ENCODE results near the gene MRNIP.

MRNIP gene, protein sequence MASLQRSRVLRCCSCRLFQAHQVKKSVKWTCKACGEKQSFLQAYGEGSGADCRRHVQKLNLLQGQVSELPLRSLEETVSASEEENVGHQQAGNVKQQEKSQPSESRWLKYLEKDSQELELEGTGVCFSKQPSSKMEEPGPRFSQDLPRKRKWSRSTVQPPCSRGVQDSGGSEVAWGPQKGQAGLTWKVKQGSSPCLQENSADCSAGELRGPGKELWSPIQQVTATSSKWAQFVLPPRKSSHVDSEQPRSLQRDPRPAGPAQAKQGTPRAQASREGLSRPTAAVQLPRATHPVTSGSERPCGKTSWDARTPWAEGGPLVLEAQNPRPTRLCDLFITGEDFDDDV

DNA sequence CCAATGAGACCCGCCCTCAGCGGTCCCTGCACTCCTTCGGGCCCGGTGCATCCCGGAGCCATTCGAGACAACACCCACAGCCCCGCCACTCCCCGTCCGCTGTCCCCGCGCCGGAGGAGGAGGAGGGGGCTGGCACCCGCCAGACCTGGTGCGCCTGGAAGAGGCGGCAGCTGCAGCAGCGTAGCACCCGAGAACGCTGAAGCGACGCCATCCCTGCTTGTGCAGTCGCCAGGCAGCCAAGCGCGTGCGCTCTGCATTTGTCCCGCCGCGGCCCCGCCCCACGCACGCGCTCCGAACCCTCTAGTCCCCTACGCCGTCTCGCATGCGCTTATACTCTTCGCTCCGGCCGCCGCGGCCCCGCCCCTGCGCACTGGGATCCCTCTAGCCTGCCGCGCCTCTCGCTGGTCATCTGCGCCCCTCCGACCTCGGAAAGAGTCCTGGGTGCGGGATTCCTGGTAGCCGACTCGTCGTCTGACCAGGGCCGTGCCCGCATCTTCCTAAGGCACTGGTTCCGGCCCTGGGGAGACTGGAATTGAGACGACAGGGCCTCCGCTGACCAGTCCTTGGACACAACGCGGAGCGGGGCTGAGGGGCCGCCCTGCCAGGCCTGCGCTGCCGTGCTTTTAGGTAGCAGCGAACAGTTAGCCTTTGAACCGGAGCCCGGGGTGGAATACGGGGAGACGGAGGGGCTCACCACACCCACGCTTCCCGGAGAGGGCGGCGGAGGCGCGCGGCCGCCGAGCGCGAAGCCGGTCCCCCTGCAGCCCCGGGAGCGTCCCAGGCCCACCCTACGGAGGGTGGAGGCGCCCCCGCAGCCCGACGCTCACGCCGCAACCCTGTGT is at the start of gene MRNIP:
TSS of gene MRNIP (minus strand) at position 232 of the 842 bp plus-strand sequence. CDS start at position 211, 21 bp downstream.
- DNase-seq = peak; percentile 93 to 95

DNA sequence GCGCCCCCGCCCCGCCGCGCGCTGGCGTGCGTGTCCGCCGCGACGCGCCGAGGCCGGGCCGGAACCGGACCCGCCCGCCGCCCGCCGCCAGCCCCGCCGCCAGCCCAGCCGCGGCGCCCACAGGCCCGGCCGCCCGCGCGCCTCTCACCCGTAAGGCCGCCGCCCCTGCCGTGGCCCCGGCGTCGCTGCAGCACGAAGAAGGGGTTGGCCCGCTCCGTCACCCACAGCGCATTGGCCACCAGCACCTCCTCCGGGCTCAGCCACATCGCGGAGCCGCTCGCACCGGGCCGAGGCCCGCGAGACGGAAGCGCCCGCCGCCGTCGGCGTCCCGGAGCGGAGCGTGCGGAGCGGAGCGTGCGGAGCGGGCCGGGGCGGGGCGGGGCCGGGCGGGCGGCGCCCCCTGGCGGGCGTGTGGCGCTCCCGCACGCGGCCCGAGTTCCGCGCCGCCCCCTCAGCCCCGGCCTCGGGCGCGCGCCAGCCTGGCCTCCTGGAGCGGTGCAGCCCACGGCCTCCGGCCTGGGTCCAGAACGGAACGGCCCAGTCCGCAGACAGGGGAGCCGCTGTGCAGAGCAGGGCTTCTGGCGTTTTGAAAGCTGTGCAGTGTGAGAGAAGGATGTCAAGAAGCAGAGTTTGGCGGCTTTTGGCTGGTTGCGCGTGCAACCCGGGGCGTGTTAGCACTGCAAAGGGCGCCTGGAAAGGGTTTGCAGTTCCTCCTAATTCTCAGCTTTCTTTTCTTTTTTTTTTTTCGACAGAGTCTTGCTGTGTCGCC is 49.1 kb upstream of the MRNIP start, which contains the start of gene TBC1D9B:
TSS of gene TBC1D9B (minus strand) at position 342 of the 769 bp plus-strand sequence. CDS start at position 266, 76 bp downstream.
- DNase-seq = peak; percentile 68 to 69

DNA sequence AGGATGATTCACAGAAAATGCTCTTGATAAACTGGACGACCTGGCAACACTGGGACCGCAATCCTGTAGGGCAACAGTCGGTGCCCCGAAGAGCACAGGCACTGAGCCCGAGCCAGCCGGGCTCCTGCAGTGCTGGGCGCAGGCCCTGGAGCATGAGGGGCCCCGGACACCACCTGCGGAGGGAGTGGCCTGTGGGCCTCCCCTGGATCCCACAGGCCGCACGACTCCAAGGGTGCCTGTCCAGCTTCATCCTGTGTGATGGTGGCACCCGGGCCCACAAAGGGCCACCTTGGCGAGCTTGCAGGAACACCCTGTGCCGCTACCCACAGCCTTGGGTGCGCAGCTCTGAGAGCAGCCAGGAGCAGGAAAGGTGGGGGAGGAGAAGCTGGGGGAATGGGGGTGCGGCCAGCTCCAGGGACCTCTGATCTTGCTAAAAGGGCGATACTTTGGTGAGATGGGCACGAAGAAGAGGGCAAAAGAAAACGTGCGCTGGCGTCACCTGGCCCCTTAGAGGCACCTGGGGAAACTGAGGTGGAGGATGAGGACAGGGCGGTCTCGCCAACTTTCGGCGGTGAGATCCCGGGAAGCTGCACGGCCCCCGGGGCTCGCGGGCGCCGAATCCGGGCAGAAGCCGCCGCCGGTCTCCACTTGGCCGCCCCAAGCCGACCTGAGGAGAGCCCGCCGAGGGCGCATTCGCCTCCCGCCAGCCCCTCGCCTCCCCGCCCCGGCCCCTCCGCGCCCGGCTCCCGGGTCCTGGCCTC is 48.4 kb upstream of the MRNIP start:
- DNase-seq = peak; percentile 27 to 38

DNA sequence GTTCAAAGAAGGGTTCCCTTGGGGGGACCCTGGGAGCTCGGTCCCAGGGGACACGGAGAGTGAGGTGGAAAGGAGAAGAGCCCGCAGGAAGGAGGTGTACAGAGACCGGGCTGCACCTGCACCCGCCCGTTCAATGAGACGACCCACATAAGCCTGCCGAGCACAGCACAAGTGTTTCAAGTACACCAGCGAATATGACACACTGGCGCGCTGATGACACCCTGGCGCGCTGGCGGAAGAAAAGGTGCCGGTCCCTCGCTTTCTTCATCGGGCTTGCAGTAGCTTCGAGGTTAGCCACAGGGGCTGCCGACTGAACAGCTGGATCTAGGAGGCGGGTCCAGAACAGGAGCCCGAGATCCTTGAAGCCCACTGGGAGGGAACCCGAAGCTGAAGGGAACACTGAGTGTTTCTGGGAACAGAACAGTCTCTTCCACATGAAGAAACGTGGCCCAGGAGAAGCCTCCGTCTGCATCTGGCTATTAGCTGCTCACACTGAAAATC is 47.7 kb upstream of the MRNIP start:
- DNase-seq = no peak

DNA sequence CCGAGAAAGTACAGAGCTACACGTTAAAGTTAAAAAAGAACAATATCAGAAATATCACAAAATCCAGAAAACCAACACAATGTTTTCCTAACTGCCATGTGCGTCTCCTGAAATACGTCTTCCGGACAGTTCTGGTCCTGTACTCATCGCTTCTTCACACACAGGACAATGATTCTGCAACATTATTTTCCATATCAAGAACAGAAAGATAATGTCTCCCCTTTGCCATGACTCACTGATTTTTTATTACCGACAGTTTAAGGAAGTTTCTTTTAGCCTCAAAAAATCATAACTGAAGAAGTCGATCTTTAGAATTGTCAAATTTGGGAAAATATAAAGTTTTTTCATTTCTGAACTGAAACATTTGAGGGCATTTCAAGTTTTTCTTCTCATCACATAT is 46.5 kb upstream of the MRNIP start:
- DNase-seq = no peak

DNA sequence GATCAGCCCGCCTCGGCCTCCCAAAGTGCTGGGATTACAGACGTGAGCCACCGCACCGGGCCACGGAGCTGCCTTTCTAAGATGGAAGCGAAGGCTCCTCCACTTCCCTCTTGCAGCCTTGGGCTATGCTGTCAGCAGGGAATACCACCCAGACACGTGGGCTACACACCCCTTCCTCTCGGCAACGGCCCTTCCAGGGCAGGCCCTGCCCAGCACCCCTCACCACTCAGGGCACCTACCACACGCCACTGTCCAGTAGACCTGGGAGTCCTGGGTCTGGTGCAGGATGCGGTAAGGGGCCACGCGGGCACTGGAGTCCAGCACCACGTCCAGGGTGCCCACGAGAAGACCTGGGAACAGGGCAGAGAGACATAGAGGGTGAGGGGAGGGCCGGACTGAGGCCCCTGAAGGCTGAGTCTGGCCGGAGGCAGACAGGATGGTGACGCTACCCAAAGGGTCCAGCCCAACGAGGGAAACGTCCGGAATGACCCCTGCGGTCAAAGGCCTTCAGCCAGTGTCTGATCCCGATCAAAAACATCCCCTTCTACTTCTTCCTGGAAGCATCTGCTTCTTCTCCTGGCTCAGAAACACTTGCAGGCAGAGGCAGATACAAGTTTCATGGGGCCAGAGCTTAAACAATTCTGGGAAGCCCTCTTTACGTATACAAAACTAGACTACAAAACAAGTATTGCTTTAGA is 46.0 kb upstream of the MRNIP start:
- no peak for DNase-seq

DNA sequence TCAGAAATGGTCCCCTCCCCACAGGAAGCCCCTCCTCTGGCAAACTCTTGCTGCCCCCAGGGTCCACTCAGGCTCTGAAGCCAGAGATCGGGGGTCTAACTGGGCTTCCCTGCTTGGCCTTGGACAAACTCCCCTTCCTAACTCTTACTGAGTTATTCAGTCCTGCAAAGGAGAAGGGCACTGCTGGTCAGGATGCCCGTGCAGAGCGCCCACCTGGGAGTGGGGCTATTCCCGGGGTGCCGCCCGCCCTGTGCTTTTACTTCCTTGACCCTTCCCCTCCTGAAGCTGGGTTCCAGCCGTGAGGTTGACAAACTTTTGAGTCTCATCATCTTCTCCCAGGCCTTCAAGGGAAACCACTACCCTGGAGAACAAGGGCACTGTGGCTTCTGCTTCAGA is 44.1 kb upstream of the MRNIP start:
- DNase-seq = no peak

DNA sequence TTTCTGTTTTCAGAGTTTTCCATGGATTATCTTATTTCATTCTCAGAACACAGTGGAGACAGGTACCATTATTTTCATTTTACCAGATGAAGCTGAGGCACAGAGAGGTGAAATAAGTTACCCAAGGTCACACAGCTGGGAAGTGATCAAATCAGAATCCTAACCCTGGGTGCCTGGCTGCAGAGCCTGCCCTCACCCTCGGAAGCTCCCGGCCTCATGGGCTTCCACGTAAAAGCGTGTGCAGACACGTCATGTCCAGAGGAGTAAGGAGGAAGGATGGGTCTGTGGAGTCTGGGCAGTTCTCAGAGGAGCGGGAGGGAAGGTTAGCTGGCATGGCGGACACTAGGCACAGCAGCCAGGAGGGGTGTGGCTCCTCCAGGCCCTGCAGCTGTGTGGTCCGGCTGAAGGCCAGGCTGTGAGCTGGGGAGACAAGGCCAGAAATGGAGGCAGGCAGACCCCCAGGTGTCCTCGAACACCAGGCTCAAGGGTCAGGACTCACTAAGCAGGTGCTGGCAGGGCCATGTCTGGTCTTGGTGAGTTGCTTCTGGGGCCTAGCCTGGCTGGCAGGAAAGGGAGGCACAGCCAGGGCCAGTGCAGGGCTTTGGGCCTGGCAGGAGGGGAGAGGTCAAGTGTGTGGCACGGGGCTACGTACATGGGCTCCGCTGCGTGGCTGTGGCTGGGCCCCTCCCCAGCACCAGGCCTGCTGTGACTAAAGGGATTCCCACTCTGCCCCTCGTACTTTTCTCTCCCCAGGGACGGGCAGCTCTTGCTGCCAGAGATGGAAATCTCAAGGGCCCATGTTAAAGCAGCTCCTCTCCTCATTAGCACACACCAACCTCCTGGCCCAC is 43.5 kb upstream of the MRNIP start:
- DNase-seq = no peak

DNA sequence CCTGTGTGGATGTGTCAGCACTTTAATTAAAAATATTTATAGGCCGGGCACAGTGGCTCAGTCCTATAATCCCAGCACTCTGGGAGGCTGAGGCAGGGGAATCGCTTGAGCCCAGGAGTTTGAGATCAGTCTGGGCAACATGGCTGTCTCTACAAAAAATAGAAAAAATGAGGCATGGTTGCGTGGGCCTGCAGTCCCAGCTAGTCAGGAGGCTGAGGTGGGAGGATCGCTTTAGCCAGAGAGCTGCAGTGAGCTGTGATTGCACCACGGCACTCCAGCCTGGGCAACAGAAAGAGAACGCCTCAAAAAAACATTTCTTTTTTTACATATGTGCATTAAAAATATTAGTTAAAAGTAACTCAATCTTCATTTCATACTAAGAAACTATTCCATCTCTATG is 42.8 kb upstream of the MRNIP start:
- no peak for DNase-seq

DNA sequence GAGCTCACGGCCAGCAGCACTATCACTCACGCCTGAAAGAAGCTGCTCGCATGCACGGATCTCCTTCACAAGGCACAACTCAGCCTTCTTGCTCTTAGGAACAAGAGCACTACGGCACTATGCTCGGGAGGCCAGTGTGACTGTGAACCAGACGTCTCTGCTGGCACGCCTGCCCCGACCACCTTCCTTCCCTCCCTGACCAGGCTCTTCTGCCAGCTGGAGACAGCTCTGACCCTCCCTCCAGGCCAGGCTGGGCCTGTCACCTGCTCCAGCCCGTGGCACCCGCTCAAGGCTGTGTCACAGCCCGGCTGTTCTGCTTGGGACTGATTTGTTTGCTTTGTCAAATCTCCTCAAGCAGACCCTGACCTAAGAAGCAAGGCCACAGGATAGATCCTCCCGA is 42.1 kb upstream of the MRNIP start:
- DNase-seq = no peak

DNA sequence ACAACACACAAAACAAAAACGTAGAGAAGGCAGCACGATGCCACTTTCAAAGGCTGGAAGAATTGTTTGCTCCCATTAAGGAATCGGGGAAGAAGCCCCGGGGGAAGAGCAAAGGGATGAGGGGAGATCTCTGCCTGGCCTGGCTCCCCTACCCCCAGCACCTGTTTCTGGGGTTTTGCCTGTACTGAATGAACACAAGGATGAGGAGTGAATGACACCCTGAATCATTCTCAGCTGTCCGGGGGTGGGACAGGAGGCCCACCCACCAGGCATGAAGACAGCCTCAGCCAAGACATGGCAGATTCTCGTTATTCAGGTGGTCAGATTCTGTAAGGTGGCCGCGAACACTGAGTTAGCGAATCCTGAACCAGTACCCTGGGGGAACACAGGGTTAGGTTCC is 41.6 kb upstream of the MRNIP start:
- DNase-seq = no peak

DNA sequence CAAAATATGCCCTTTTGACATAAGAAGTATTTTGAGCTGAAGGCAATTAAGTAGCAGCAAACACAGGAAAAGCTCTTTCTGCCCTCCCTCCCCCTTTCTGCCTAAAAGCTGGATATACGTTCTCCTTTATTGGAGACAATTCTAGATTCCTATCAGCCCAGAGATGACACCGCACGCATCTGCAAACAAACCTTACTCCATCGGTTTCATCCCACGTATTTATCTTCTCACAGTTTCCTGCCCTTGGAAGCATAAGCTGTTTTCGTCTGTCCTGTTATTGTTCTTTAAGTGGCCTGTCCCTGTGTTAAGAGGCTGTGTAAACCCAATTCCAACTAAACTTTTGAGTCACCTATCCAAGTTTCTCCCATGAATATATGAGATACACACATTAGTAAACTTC is 37.2 kb upstream of the MRNIP start:
- no peak for DNase-seq

DNA sequence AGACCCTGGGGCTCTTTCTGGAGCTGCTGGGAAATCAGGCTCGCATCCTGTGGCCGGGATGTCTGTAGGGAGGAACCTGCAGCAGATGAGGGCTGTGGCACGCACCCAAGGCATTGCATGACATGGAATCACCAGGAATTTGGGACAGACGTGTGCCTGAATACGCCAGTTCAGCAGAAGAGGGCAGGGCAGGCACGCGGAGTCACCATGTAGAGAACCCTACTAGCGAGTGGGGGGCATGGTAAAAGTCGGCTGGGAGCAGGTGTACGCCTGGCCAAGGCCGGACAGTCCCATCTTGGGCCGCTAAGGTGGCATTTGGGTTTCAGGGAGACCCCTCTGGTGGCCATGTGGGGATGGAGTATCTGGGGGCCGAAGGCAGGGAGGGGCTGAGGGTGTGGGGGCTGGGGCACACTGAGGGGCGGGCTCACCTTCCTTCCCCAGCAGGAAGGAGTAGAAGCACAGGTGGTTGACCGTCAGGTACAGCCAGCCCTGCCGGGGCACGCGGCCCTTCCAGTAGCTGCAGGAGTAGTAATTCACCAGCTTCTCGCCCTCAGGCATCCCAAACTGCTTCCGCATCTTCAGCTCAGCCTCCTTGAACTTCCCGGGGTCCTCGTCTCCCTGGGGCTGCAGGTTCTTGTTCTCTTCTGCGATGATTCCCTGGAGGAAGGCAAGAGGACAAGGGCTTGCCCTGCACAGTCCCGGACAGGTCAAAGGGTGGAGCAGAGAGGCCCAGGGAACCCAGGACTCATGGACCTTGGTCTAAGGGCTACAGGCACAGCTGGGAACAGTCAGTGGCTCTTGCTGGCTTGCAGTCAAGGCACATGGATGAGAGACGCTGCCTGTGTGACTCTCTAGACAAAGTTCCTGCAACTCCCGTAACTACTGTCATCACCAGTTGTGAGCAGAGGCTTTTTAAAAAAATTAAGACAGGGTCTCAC is 35.6 kb upstream of the MRNIP start:
- DNase-seq = no peak

DNA sequence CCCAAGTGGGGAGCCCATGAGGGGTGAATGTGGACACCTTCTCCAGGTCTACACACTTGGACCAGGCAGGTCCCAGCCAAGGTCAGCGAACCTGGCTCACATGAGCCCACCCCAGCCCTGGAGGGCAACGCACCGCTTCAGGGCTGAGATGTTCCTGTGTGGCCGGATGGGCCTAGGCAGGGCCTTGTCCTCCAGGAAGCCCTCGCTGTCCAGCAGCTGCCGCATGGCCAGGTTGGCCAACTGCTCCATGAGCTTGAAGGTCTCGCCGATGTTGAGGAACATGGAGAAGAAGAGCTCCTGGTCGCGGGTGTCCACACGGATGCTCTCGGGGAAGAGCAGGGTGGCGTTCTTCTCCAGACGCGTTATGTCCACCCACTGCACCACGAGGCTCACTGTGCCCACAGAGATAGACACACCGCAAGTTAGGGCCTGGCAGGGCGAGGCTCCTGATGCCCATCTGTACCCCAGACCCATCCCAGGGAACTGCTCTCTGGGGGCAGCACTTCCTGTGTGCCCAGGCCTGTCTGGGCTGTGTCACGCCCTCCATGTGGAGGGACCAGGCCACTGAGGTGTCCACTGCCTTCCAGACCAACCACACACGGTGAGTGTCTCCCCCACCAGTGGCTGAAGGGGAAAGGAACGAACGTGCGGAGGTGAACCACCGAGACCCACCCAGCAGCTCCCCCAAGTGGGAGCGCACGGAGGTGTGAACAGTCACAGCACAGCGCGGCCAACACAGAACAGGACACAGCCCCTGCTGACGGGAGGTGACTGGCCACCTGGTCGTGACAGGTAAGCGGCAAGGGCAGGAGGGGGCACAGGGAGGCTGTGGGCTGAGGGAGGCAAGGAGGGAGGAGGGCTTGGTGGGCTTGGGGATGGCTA is 34.7 kb upstream of the MRNIP start:
- no peak for DNase-seq

DNA sequence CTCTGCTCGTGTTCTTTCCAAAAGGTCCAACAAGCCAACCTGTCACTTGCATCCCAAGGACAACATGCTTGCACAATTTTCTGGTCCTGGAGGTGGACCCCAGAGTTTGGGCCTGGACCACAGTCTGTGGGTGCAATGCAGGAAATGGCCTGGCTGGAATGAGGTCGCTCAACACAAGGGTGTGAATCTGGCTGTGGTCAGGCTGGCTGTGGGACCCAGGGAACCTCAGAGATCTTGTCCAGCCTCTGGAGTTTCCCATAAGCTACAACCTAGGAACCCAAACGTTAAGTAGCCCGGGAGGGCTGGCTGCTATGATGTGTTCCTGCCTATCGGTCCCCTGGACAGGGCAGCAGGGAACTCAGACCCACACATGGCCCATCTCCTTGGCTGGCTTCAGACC is 33.6 kb upstream of the MRNIP start:
- no peak for DNase-seq

DNA sequence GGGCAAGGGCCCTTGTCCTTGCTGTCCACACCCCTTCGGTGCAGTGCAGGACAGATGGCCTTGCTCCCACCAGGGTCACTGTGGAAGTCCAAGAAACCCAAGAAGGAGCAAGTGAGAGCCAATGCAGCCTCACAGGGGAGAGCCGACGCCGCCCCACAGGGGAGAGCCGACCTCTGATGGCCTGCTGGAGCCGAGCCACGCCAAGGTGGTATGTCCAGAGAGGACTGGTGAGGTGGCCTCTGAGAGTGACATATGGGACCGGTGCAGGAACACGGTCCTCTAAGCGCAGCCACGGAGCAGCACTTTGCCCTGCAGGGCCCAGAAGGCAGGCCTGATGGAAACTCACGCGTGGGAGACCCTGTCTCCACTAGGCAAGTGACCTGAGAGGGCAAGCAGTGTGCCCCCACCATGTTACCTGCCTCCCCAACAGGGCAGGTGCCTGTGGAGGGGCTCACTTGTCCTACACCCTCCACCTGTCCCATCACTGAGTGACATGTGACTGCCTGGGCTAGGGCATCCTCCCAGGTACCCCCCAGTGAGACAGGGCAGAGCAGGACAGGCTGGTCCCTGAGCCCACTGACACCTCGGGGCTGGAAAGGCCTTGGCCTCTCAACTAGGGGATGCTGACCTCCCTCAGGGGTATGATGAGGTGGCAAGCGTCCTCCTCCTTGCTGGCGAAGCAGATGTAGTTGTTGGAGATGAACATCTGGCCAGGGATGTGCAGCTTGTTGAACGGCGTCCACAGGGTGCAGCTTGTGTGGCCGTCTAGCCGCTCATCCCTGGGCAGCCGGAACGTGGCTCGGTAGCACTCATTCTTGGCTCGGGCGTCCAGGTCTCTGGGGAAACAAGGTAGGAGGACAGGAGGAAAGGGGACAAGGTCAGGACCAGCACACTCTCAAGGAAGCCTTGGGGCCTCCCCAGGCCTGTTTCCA is 32.4 kb upstream of the MRNIP start:
- DNase-seq = no peak

DNA sequence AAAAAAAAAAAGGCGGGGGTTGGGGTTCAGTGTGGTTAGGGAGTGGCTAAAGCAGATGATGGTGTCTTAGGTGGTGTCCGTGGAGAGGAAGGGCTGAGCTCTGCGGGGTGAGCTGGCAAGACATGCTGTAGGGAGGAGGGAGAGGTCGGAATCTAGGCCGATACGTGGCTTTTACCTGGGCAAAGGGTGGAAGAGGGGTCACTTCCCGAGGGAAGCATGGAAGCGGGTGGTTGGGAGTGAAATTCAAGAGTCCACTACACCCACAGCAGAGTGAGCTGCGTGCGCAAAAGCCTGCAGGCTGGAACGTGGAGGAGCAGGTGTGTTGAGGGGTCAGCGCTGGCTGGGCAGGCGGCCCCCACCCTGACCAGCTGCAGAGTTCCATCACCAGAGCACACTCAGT is 31.3 kb upstream of the MRNIP start:
- no peak for DNase-seq

Measured in stimulated activated CD4-positive, alpha-beta T cell treated with anti-CD3 and anti-CD28 coated beads, Interleukin-2, amount 100 ng/mL, for 24 hours (primary cell).